HFFc6 (cell line): ENCODE measurements around the gene SCAF4. TPM values are rescaled to one million over a fixed set of nuclear protein-coding genes. Genes with fewer than 3 reads are reported as not detected.

Experiments used
- DNase-seq: peaks from one replicate; pipeline ENCODE4 v3.0.0-alpha.2; 2018
- H3K27ac Mint-ChIP-seq: 2 replicates; pipeline ENCODE4 v1.8.0; 2020; ENCODE audit warnings: mild to moderate bottlenecking, mixed read lengths
- H3K27me3 Mint-ChIP-seq: 2 replicates; pipeline ENCODE4 v1.8.0; 2021; ENCODE audit warnings: mild to moderate bottlenecking, moderate library complexity, mixed read lengths; ENCODE audit not compliant: insufficient read depth
- H3K36me3 Mint-ChIP-seq: 2 replicates; pipeline ENCODE4 v1.8.0; 2021; ENCODE audit warnings: low read depth, mixed read lengths
- H3K4me1 Mint-ChIP-seq: 2 replicates; pipeline ENCODE4 v1.8.0; 2020; ENCODE audit warnings: low read depth, mixed read lengths
- H3K4me3 Mint-ChIP-seq: 2 replicates; pipeline ENCODE4 v1.8.0; 2020; ENCODE audit warnings: mild to moderate bottlenecking, moderate library complexity, mixed read lengths
- H3K9me3 Mint-ChIP-seq: 2 replicates; pipeline ENCODE4 v1.8.0; 2020; ENCODE audit warnings: mild to moderate bottlenecking, mixed read lengths
- total RNA-seq, 6 experiments: library from RNA; stranded (reverse); fragmentation: NEBNext Ultra II Directional; extraction: Animal tissue kit (Norgen Biotek cat#: 25700); gene quantifications; 2 replicates in 1 of 6; 3 replicates in 5 of 6; pipeline ENCODE4 v1.2.3, GENCODE V29; 2021
- TF ChIP-seq, protein P1 (sequence below): fragments of 200-600 bp; sonication (generic); IDR thresholded peaks from 2 replicates; pipeline ENCODE4 v1.5.0; 2021; ENCODE audit warnings: antibody characterized with exemption, mild to moderate bottlenecking

Gene SCAF4
- total RNA-seq, 6 experiments from 2014 or later = 21.8 to 28.4 (median 26.3) TPM

DNA sequence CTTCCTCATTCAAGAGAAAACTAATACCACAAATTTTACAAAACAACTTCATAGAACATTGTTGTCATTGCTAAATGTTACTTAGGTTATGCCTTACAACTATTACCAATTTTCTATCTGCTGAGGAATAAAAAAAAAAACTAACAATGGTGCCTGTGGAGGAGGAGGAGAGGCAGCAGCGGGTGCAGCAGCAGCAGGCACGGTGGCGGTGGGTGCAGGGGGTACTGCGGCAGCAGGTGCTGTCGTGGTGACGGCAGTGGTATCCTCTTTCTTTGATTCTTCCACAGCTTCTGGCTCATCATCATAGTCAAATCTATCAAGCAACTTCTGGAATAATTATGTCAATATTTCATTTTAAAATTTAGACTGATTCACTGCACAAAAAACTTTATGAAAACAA, 35.5 kb downstream of the SCAF4 start:
- no peak overlapping the region for H3K4me3 Mint-ChIP-seq
- H3K4me1 Mint-ChIP-seq = peaks cover 10% of the 10 kb centered on the region
- H3K27me3 Mint-ChIP-seq = no peaks in the 10 kb centered on the region
- H3K27ac Mint-ChIP-seq = peak overlapping the region; percentile 40; the same call in 1 of the 2 replicates
- no peaks in the 10 kb centered on the region for H3K9me3 Mint-ChIP-seq
- TF ChIP-seq, protein P1, sequence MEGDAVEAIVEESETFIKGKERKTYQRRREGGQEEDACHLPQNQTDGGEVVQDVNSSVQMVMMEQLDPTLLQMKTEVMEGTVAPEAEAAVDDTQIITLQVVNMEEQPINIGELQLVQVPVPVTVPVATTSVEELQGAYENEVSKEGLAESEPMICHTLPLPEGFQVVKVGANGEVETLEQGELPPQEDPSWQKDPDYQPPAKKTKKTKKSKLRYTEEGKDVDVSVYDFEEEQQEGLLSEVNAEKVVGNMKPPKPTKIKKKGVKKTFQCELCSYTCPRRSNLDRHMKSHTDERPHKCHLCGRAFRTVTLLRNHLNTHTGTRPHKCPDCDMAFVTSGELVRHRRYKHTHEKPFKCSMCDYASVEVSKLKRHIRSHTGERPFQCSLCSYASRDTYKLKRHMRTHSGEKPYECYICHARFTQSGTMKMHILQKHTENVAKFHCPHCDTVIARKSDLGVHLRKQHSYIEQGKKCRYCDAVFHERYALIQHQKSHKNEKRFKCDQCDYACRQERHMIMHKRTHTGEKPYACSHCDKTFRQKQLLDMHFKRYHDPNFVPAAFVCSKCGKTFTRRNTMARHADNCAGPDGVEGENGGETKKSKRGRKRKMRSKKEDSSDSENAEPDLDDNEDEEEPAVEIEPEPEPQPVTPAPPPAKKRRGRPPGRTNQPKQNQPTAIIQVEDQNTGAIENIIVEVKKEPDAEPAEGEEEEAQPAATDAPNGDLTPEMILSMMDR = no peak
- no peak for DNase-seq
- peaks cover 24% of the 10 kb centered on the region; the same call in 1 of the 2 replicates for H3K36me3 Mint-ChIP-seq

DNA sequence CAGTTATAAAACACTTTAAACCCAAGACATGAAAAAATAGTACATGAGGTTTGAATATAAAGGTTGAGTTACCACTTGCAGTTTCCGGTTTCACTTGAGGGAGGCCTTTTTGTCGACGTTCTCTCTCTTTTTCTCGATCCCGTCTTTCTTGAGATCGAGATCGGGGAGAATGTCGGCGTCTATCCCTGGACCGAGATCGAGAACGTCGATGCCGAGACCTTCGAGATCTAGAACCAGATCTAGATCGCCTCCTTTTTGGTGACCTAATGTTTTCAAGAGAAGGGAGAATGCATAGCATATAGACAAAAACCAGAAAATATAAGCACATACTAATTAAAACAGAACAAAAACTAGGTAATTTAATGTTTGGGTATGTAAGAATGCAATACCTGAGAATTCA, 38.7 kb downstream of the SCAF4 start:
- H3K27ac Mint-ChIP-seq = no peak overlapping the region
- H3K4me1 Mint-ChIP-seq = peaks cover 10% of the 10 kb centered on the region
- TF ChIP-seq, protein P1 = no peak
- H3K4me3 Mint-ChIP-seq = no peak overlapping the region
- H3K9me3 Mint-ChIP-seq = no peaks in the 10 kb centered on the region
- H3K36me3 Mint-ChIP-seq = peaks cover 29% of the 10 kb centered on the region; the same call in 1 of the 2 replicates
- no peak for DNase-seq
- H3K27me3 Mint-ChIP-seq = no peaks in the 10 kb centered on the region

DNA sequence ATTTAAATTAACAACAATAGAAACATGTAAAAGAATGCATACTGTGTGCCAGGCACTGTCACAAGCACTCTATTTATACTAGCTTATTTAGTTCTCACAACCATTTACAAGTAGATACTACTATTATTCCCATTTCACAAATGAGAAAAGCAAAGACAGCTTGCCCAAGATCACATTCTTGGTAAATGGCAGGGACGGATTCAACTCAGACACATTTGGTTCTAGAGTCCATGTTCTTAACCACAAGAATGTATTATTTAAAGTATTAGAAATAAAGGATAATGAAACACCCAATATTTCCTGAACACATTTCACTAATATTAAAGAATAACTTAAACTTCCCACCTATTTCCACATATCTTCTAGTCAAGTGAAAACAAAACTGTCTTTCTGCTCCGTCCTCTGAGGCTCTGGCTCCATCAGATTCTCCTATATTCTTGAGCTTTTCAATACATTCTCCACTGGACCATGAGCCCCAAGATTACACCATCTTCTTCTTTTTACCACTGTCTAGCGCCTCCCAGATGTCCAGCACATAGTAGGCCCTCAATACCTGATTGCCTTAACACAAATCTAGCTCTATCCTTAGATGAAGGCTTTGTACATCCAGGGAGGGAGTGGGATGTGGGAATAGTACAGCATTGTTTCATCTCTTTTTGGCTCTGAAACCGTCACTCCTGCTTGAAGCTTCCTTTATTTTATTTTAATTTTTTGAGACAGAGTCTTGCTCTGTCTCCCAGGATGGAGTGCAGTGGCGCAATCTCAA, 43.1 kb downstream of the SCAF4 start:
- H3K27me3 Mint-ChIP-seq = no peaks in the 10 kb centered on the region
- H3K4me1 Mint-ChIP-seq = no peaks in the 10 kb centered on the region
- DNase-seq = no peak
- H3K9me3 Mint-ChIP-seq = no peaks in the 10 kb centered on the region
- no peak overlapping the region for H3K27ac Mint-ChIP-seq
- TF ChIP-seq, protein P1 = no peak
- H3K36me3 Mint-ChIP-seq = peaks cover 32% of the 10 kb centered on the region
- no peak overlapping the region for H3K4me3 Mint-ChIP-seq

DNA sequence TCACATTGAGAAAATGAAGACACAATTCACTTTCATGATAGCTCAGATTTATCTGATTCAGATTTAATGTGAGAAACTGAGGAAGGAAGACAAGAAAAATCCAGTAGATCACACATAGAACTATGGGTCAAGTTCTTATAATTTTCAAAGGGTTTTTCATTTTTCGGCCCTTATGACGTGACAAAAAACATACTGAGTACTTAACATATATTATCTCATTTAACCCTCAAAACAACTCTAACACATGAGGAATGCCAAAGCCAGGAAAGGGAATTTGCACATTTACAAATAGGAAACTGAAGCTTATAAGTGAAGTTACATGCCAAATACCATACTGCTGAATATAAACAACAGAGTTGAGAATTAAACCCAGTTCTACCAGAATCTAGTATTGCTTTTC, 44.8 kb downstream of the SCAF4 start:
- H3K27me3 Mint-ChIP-seq = no peaks in the 10 kb centered on the region
- H3K27ac Mint-ChIP-seq = no peak overlapping the region
- no peaks in the 10 kb centered on the region for H3K9me3 Mint-ChIP-seq
- TF ChIP-seq, protein P1 = no peak
- H3K36me3 Mint-ChIP-seq = peaks cover 42% of the 10 kb centered on the region
- DNase-seq = no peak
- peaks cover 15% of the 10 kb centered on the region for H3K4me1 Mint-ChIP-seq
- no peak overlapping the region for H3K4me3 Mint-ChIP-seq

DNA sequence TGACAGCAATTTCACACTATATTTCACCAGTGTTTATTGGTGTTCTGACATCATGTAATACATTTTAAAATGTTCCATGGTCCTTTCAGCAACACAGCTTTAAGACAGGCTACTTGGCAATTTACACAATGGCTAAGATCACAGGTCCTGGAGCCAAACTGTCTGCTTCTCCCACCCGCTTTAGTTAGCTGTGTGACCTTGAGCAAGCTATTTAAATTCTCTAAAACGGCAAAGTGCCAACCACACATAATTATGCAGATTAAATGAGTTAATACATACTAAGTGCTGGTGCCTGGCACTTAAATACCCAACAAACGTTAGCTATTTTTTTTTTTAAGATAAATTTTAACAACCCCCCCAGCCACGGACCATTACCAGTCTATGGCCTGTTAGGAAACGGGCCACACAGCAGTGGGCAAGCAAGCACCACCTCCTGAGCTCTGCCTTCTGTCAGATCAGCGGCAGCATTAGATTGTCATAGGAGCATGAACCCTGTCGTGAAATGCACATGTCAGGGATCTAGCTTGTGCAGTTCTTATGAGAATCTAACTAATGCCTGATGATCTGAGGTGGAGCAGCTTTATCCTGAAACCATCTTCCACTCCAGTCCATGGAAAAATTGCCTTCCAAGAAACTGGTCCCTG, 45.5 kb downstream of the SCAF4 start:
- Mint-ChIP-seq H3K27me3 (no peaks in the 10 kb centered on the region), H3K9me3 (no peaks in the 10 kb centered on the region), H3K4me1 (peaks cover 18% of the 10 kb centered on the region), H3K4me3 (no peak overlapping the region), H3K36me3 (peaks cover 42% of the 10 kb centered on the region), H3K27ac (no peak overlapping the region)
- TF ChIP-seq, protein P1 = no peak
- DNase-seq = no peak
